Activated CD4-positive, alpha-beta T cell treated with anti-CD3 and anti-CD28 coated beads, Interleukin-2, amount 10 ng/mL, durations not matched to agents 24 days and 14 days (primary cell): ENCODE data around the gene CHCT1. TPM values are rescaled to one million over a fixed set of nuclear protein-coding genes. Genes with fewer than 3 reads are reported as not detected.
"Not testable (repeated sequence)": the region's sequence is repeated elsewhere in the genome, so short reads cannot be mapped to it uniquely, and the experiment has no call there.

ENCODE experiments used
- DNase-seq: peaks from one replicate; pipeline ENCODE4 v3.0.0; 2022
- H3K27ac Mint-ChIP-seq: one replicate; pipeline ENCODE4 v1.8.0; 2022; ENCODE audit warnings: mild to moderate bottlenecking, mixed read lengths
- H3K27me3 Mint-ChIP-seq: one replicate; pipeline ENCODE4 v1.8.0; 2022; ENCODE audit warnings: mixed read lengths
- H3K36me3 Mint-ChIP-seq: one replicate; pipeline ENCODE4 v1.8.0; 2022; ENCODE audit warnings: low read depth, mild to moderate bottlenecking, mixed read lengths
- H3K4me1 Mint-ChIP-seq: one replicate; pipeline ENCODE4 v1.8.0; 2021; ENCODE audit warnings: mixed read lengths
- H3K4me3 Mint-ChIP-seq: one replicate; pipeline ENCODE4 v1.8.0; 2022; ENCODE audit warnings: mild to moderate bottlenecking, moderate library complexity, mixed read lengths
- H3K9me3 Mint-ChIP-seq: one replicate; pipeline ENCODE4 v1.8.0; 2021; ENCODE audit warnings: mixed read lengths
- intact Hi-C: fragments of 100-400 bp; cut with micrococcal nuclease; formaldehyde crosslinking; loops from one replicate; pipeline ENCODE4 v1.15.1; 2023
- total RNA-seq: library from RNA; stranded (reverse); gene quantifications from 2 replicates; pipeline ENCODE4 v1.2.3, GENCODE V29; 2022

Gene CHCT1
- not detected in 2 replicates for total RNA-seq

- no peak for DNase-seq
- Mint-ChIP-seq H3K36me3 (no peaks in the 10 kb centered on the region), H3K27ac (peak within 1 kb of the TSS; percentile 85), H3K9me3 (no peaks in the 10 kb centered on the region), H3K4me3 (peak within 1 kb of the TSS; percentile 84), H3K4me1 (peaks cover 6% of the 10 kb centered on the region), H3K27me3 (peaks cover 6% of the 10 kb centered on the region)
- intact Hi-C loops = loop anchor here (5.0 kb wide), 1 partner anchor 280 kb away; no protein-coding TSS in a partner anchor
Measured at GRCh38 chr17:60422162-60422665, at the start of gene CHCT1. TSS of gene CHCT1 (plus strand) at chr17:60422489. CDS start at chr17:60422593, 104 bp downstream.

- intact Hi-C loops = no loop called here
- peaks cover 11% of the 10 kb centered on the region for H3K36me3 Mint-ChIP-seq
- H3K27ac Mint-ChIP-seq = no peak overlapping the region
- H3K4me3 Mint-ChIP-seq = no peak overlapping the region
- H3K27me3 Mint-ChIP-seq = no peaks in the 10 kb centered on the region
- peaks cover 16% of the 10 kb centered on the region for H3K4me1 Mint-ChIP-seq
- no peaks in the 10 kb centered on the region for H3K9me3 Mint-ChIP-seq
- DNase-seq = no peak
Measured at GRCh38 chr17:60372790-60373483, 49.4 kb upstream of the CHCT1 start.

- H3K27me3 Mint-ChIP-seq, H3K4me3 Mint-ChIP-seq, H3K27ac Mint-ChIP-seq, DNase-seq, H3K9me3 Mint-ChIP-seq, intact Hi-C loops, H3K4me1 Mint-ChIP-seq: not testable (repeated sequence)
- peaks cover 11% of the 10 kb centered on the region for H3K36me3 Mint-ChIP-seq
Measured at GRCh38 chr17:60378187-60378586, 44.1 kb upstream of the CHCT1 start.

GRCh38 chr17:60379461-60379860 lies 42.8 kb upstream of the CHCT1 start:
- H3K36me3 Mint-ChIP-seq = peaks cover 11% of the 10 kb centered on the region
- intact Hi-C loops, DNase-seq, H3K4me3 Mint-ChIP-seq, H3K27me3 Mint-ChIP-seq, H3K27ac Mint-ChIP-seq, H3K9me3 Mint-ChIP-seq: not testable (repeated sequence)
- peaks cover 11% of the 10 kb centered on the region for H3K4me1 Mint-ChIP-seq

- DNase-seq = no peak
- intact Hi-C loops = no loop called here
- Mint-ChIP-seq H3K4me3 (no peak overlapping the region), H3K27ac (no peak overlapping the region), H3K36me3 (peaks cover 14% of the 10 kb centered on the region), H3K9me3 (no peaks in the 10 kb centered on the region), H3K27me3 (no peaks in the 10 kb centered on the region), H3K4me1 (peaks cover 20% of the 10 kb centered on the region)
Measured at GRCh38 chr17:60381958-60382357, 40.3 kb upstream of the CHCT1 start.

- H3K9me3 Mint-ChIP-seq = no peaks in the 10 kb centered on the region
- H3K36me3 Mint-ChIP-seq = peaks cover 12% of the 10 kb centered on the region
Measured at GRCh38 chr17:60383379-60383778, 38.9 kb upstream of the CHCT1 start.

GRCh38 chr17:60384921-60385320 lies 37.4 kb upstream of the CHCT1 start:
- H3K27me3 Mint-ChIP-seq, H3K4me3 Mint-ChIP-seq, H3K36me3 Mint-ChIP-seq, H3K9me3 Mint-ChIP-seq, H3K27ac Mint-ChIP-seq, intact Hi-C loops, DNase-seq: not testable (repeated sequence)
- H3K4me1 Mint-ChIP-seq = peaks cover 30% of the 10 kb centered on the region

More at GRCh38 chr17:60383379-60383778, 38.9 kb upstream of the CHCT1 start:
- H3K27me3 Mint-ChIP-seq = no peaks in the 10 kb centered on the region
- no peak overlapping the region for H3K27ac Mint-ChIP-seq
- intact Hi-C loops = no loop called here
- H3K4me1 Mint-ChIP-seq = peaks cover 22% of the 10 kb centered on the region
- DNase-seq = no peak
- H3K4me3 Mint-ChIP-seq = no peak overlapping the region

GRCh38 chr17:60386147-60387058 lies 35.9 kb upstream of the CHCT1 start:
- intact Hi-C loops = no loop called here

GRCh38 chr17:60387666-60388065 lies 34.6 kb upstream of the CHCT1 start:
- no peaks in the 10 kb centered on the region for H3K27me3 Mint-ChIP-seq
- peaks cover 12% of the 10 kb centered on the region for H3K36me3 Mint-ChIP-seq
- DNase-seq = no peak
- H3K4me1 Mint-ChIP-seq = peaks cover 45% of the 10 kb centered on the region
- no peaks in the 10 kb centered on the region for H3K9me3 Mint-ChIP-seq
- intact Hi-C loops = no loop called here
- no peak overlapping the region for H3K4me3 Mint-ChIP-seq
- H3K27ac Mint-ChIP-seq = no peak overlapping the region

More at GRCh38 chr17:60386147-60387058, 35.9 kb upstream of the CHCT1 start:
- no peak for DNase-seq
- Mint-ChIP-seq H3K4me3 (no peak overlapping the region), H3K27ac (peak overlapping the region; percentile 18), H3K4me1 (peaks cover 44% of the 10 kb centered on the region), H3K9me3 (no peaks in the 10 kb centered on the region), H3K27me3 (no peaks in the 10 kb centered on the region), H3K36me3 (peaks cover 12% of the 10 kb centered on the region)

- Mint-ChIP-seq H3K27me3 (no peaks in the 10 kb centered on the region), H3K36me3 (peaks cover 9% of the 10 kb centered on the region), H3K27ac (no peak overlapping the region), H3K9me3 (no peaks in the 10 kb centered on the region), H3K4me1 (peaks cover 48% of the 10 kb centered on the region), H3K4me3 (no peak overlapping the region)
- intact Hi-C loops = no loop called here
- DNase-seq = no peak
Measured at GRCh38 chr17:60388742-60389141, 33.5 kb upstream of the CHCT1 start.

GRCh38 chr17:60390186-60390585 lies 32.1 kb upstream of the CHCT1 start:
- no peaks in the 10 kb centered on the region for H3K27me3 Mint-ChIP-seq
- peaks cover 42% of the 10 kb centered on the region for H3K4me1 Mint-ChIP-seq
- intact Hi-C loops = loop anchor here (5.0 to 10.0 kb wide), 2 partner anchors 563 to 1675 kb away; partner anchors contain the start of gene MED13
- peaks cover 8% of the 10 kb centered on the region for H3K36me3 Mint-ChIP-seq
- H3K9me3 Mint-ChIP-seq = no peaks in the 10 kb centered on the region
- H3K4me3 Mint-ChIP-seq = peak overlapping the region; percentile 96
- DNase-seq = no peak
- no peak overlapping the region for H3K27ac Mint-ChIP-seq

GRCh38 chr17:60390925-60391470 lies 31.3 kb upstream of the CHCT1 start:
- peak overlapping the region; percentile 96 for H3K4me3 Mint-ChIP-seq
- H3K36me3 Mint-ChIP-seq = peaks cover 5% of the 10 kb centered on the region
- intact Hi-C loops = loop anchor here (5.0 to 10.0 kb wide), 2 partner anchors 564 to 1674 kb away; partner anchors contain the start of gene MED13
- peaks cover 42% of the 10 kb centered on the region for H3K4me1 Mint-ChIP-seq
- peak overlapping the region; percentile 99 for H3K27ac Mint-ChIP-seq
- DNase-seq = peak; percentile 78
- no peaks in the 10 kb centered on the region for H3K27me3 Mint-ChIP-seq
- H3K9me3 Mint-ChIP-seq = no peaks in the 10 kb centered on the region

GRCh38 chr17:60391471-60392041 lies 30.7 kb upstream of the CHCT1 start:
- Mint-ChIP-seq H3K36me3 (peaks cover 5% of the 10 kb centered on the region), H3K4me1 (peaks cover 41% of the 10 kb centered on the region), H3K4me3 (peak overlapping the region; percentile 96), H3K9me3 (no peaks in the 10 kb centered on the region), H3K27ac (peak overlapping the region; percentile 99), H3K27me3 (no peaks in the 10 kb centered on the region)
- intact Hi-C loops = loop anchor here (1.0 to 10.0 kb wide), 6 partner anchors 30 to 1673 kb away; partner anchors contain the start of genes MED13 and PPM1D
- no peak for DNase-seq
